Activated T-helper 2 cell treated with anti-CD3 and anti-CD28 coated beads, Interferon-gamma antibody, Interleukin-2, Interleukin-4, amounts not matched to agents 10 μg/mL and 5 μg/mL and 100 μg/mL, durations not matched to agents 14 hours and 24 hours and 36 hours (primary cell): ENCODE data around the gene RPL31. TPM values are rescaled to one million over a fixed set of nuclear protein-coding genes. Genes with fewer than 3 reads are reported as not detected.

Experiments
- DNase-seq: peaks from one replicate; pipeline ENCODE4 v3.0.0; 2021; ENCODE audit warnings: low spot score
- H3K27ac Mint-ChIP-seq: one replicate; pipeline ENCODE4 v1.8.0; 2021; ENCODE audit warnings: mixed read lengths
- H3K27me3 Mint-ChIP-seq: one replicate; pipeline ENCODE4 v1.8.0; 2021; ENCODE audit warnings: low read depth, mixed read lengths
- H3K36me3 Mint-ChIP-seq: one replicate; pipeline ENCODE4 v1.8.0; 2021; ENCODE audit warnings: low read depth, mixed read lengths
- H3K4me1 Mint-ChIP-seq: one replicate; pipeline ENCODE4 v1.8.0; 2021; ENCODE audit warnings: low read depth, mixed read lengths
- H3K4me3 Mint-ChIP-seq: one replicate; pipeline ENCODE4 v1.8.0; 2021; ENCODE audit warnings: low read depth, mild to moderate bottlenecking, moderate library complexity, mixed read lengths
- H3K9me3 Mint-ChIP-seq: one replicate; pipeline ENCODE4 v1.8.0; 2021; ENCODE audit warnings: mixed read lengths
- intact Hi-C: fragments of 100-400 bp; cut with micrococcal nuclease; formaldehyde crosslinking; loops from one replicate; pipeline ENCODE4 v1.15.1; 2023
- total RNA-seq: library from RNA; stranded (reverse); gene quantifications from 2 replicates; pipeline ENCODE4 v1.2.3, GENCODE V29; 2022

RPL31 gene
- total RNA-seq, 1 donor from 2014 or later = 1,243 TPM

- Mint-ChIP-seq H3K4me3 (no peak overlapping the region), H3K27ac (no peak overlapping the region), H3K27me3 (no peaks in the 10 kb centered on the region), H3K9me3 (no peaks in the 10 kb centered on the region), H3K4me1 (no peaks in the 10 kb centered on the region), H3K36me3 (peaks cover 9% of the 10 kb centered on the region)
- intact Hi-C loops = no loop called here
- no peak for DNase-seq
Measured at GRCh38 chr2:101026253-101026701, 24.2 kb downstream of the RPL31 start.

GRCh38 chr2:101026923-101027469 is 24.9 kb downstream of the RPL31 start:
- H3K4me1 Mint-ChIP-seq = no peaks in the 10 kb centered on the region
- H3K36me3 Mint-ChIP-seq = peaks cover 2% of the 10 kb centered on the region
- H3K4me3 Mint-ChIP-seq = no peak overlapping the region

GRCh38 chr2:101027852-101028251 is 25.8 kb downstream of the RPL31 start:
- no peaks in the 10 kb centered on the region for H3K4me1 Mint-ChIP-seq
- no peaks in the 10 kb centered on the region for H3K27me3 Mint-ChIP-seq
- no peak overlapping the region for H3K27ac Mint-ChIP-seq
- H3K4me3 Mint-ChIP-seq = no peak overlapping the region
- H3K36me3 Mint-ChIP-seq = no peaks in the 10 kb centered on the region
- intact Hi-C loops = no loop called here
- H3K9me3 Mint-ChIP-seq = no peaks in the 10 kb centered on the region
- DNase-seq = no peak

More at GRCh38 chr2:101026923-101027469, 24.9 kb downstream of the RPL31 start:
- DNase-seq = no peak
- H3K27me3 Mint-ChIP-seq = no peaks in the 10 kb centered on the region
- H3K27ac Mint-ChIP-seq = no peak overlapping the region
- no peaks in the 10 kb centered on the region for H3K9me3 Mint-ChIP-seq
- intact Hi-C loops = no loop called here

GRCh38 chr2:101030866-101031554 is 28.9 kb downstream of the RPL31 start:
- Mint-ChIP-seq H3K27me3 (no peaks in the 10 kb centered on the region), H3K4me3 (no peak overlapping the region)
- DNase-seq = no peak

GRCh38 chr2:101032084-101032776 is 30.1 kb downstream of the RPL31 start:
- H3K36me3 Mint-ChIP-seq = no peaks in the 10 kb centered on the region
- H3K4me1 Mint-ChIP-seq = no peaks in the 10 kb centered on the region
- H3K27me3 Mint-ChIP-seq = no peaks in the 10 kb centered on the region
- H3K27ac Mint-ChIP-seq = no peak overlapping the region
- intact Hi-C loops = no loop called here
- H3K4me3 Mint-ChIP-seq = no peak overlapping the region
- DNase-seq = no peak
- H3K9me3 Mint-ChIP-seq = no peaks in the 10 kb centered on the region

More at GRCh38 chr2:101030866-101031554, 28.9 kb downstream of the RPL31 start:
- intact Hi-C loops = no loop called here
- Mint-ChIP-seq H3K36me3 (no peaks in the 10 kb centered on the region), H3K9me3 (no peaks in the 10 kb centered on the region), H3K4me1 (no peaks in the 10 kb centered on the region), H3K27ac (no peak overlapping the region)

GRCh38 chr2:101036562-101036961 is 34.5 kb downstream of the RPL31 start:
- no peaks in the 10 kb centered on the region for H3K9me3 Mint-ChIP-seq
- no peak overlapping the region for H3K4me3 Mint-ChIP-seq
- intact Hi-C loops = no loop called here
- H3K36me3 Mint-ChIP-seq = no peaks in the 10 kb centered on the region
- no peak overlapping the region for H3K27ac Mint-ChIP-seq
- no peak for DNase-seq
- peaks cover 5% of the 10 kb centered on the region for H3K4me1 Mint-ChIP-seq
- H3K27me3 Mint-ChIP-seq = peaks cover 2% of the 10 kb centered on the region

GRCh38 chr2:101037161-101037755 is 35.2 kb downstream of the RPL31 start:
- Mint-ChIP-seq H3K27ac (no peak overlapping the region), H3K4me3 (no peak overlapping the region), H3K4me1 (peaks cover 5% of the 10 kb centered on the region), H3K27me3 (peaks cover 2% of the 10 kb centered on the region), H3K9me3 (no peaks in the 10 kb centered on the region), H3K36me3 (no peaks in the 10 kb centered on the region)
- no peak for DNase-seq
- intact Hi-C loops = no loop called here

GRCh38 chr2:101038455-101039255 is 36.6 kb downstream of the RPL31 start:
- intact Hi-C loops = no loop called here
- Mint-ChIP-seq H3K27me3 (peaks cover 2% of the 10 kb centered on the region), H3K36me3 (no peaks in the 10 kb centered on the region), H3K4me3 (no peak overlapping the region), H3K27ac (no peak overlapping the region), H3K9me3 (no peaks in the 10 kb centered on the region), H3K4me1 (peaks cover 5% of the 10 kb centered on the region)
- DNase-seq = no peak

- H3K9me3 Mint-ChIP-seq = no peaks in the 10 kb centered on the region
- H3K4me3 Mint-ChIP-seq = no peak overlapping the region
- no peak for DNase-seq
- H3K27ac Mint-ChIP-seq = no peak overlapping the region
- peaks cover 3% of the 10 kb centered on the region for H3K27me3 Mint-ChIP-seq
- H3K36me3 Mint-ChIP-seq = no peaks in the 10 kb centered on the region
- peaks cover 5% of the 10 kb centered on the region for H3K4me1 Mint-ChIP-seq
- intact Hi-C loops = no loop called here
Measured at GRCh38 chr2:101040072-101040471, 38.0 kb downstream of the RPL31 start.

- Mint-ChIP-seq H3K27ac (no peak overlapping the region), H3K4me1 (peaks cover 5% of the 10 kb centered on the region), H3K27me3 (peaks cover 3% of the 10 kb centered on the region), H3K36me3 (no peaks in the 10 kb centered on the region), H3K4me3 (no peak overlapping the region), H3K9me3 (no peaks in the 10 kb centered on the region)
- DNase-seq = no peak
- intact Hi-C loops = no loop called here
Measured at GRCh38 chr2:101040761-101041160, 38.7 kb downstream of the RPL31 start.

- Mint-ChIP-seq H3K4me3 (no peak overlapping the region), H3K27me3 (peaks cover 3% of the 10 kb centered on the region), H3K4me1 (peaks cover 5% of the 10 kb centered on the region), H3K36me3 (no peaks in the 10 kb centered on the region), H3K9me3 (no peaks in the 10 kb centered on the region), H3K27ac (no peak overlapping the region)
- intact Hi-C loops = no loop called here
- DNase-seq = no peak
Measured at GRCh38 chr2:101041413-101041812, 39.3 kb downstream of the RPL31 start.

- Mint-ChIP-seq H3K4me3 (no peak overlapping the region), H3K36me3 (no peaks in the 10 kb centered on the region), H3K27ac (no peak overlapping the region), H3K4me1 (no peaks in the 10 kb centered on the region), H3K9me3 (no peaks in the 10 kb centered on the region), H3K27me3 (peaks cover 3% of the 10 kb centered on the region)
- intact Hi-C loops = no loop called here
- no peak for DNase-seq
Measured at GRCh38 chr2:101045330-101045729, 43.2 kb downstream of the RPL31 start.
